DMS 273 treated with DMSO at 0.1 percent for 48 hours (cell line): Measurements from ENCODE around the gene COL16A1.

Source experiments
- DNase-seq: peaks from one replicate; lab custom pipeline; 2025; lab: John Stamatoyannopoulos, UW

Gene COL16A1

GRCh38 chr1:31703431-31704270 lies at the start of gene COL16A1:
COL16A1 (minus strand) TSS chr1:31704017; CDS start chr1:31702193, 1,824 bp downstream.
- DNase-seq: no peak

- DNase-seq: no peak
These were observed 49.2 kb upstream of the COL16A1 start for GRCh38 chr1:31752952-31753475.

DNA sequence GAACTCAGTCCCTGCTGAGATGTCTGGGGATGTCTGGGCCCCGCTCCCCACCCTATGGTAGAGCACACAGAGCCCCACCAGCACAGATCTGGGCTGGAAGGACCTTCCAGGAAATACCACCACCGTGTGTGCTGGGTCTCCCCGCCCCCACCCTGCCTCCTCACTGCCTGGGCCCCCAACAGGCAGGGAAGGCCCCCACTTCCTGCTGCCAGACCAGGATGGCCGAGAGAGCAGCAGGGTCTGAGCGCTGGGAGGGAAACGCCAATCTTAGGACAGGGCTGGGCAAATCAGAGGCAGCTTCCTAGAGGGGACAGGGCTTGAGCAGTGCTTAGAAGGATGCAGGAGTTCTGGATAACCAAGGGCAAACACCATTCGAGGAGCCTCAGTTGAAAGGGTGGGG lies 48.4 kb upstream of the COL16A1 start:
- no peak for DNase-seq

GRCh38 chr1:31751822-31752241 lies 48.0 kb upstream of the COL16A1 start:
- DNase-seq: no peak

DNA sequence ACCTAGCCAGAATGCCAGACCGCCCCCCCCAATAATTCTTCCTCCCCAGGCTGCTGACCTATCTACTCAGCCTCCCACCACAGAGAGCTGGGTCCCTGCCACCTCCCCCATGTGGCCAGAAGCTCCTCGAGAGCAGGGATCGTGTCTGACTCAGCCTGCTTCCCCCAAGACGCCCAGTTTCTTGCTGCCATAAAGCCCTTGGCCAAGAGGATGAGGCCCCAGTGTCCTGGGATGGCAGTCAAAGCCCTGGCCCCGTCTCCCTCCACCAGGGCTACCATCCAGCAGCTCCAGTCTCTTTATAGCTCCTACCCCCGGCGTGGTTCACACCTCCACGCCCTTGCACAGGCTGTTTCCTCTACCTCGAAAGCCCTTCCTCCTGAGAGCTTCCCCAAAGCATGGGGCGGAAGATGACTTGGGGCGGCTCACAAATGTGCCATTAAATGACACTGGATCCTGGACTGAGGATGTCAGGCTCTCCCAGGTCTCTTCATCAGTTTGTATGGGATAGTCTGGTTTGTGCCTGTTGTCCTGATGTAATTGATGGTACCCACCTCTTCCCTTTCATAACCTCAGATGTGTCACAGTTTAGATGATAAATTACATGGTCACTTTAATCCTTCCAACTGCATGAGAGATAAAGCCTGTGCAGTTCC lies 47.2 kb upstream of the COL16A1 start:
- DNase-seq: no peak

GRCh38 chr1:31749785-31750735 lies 46.2 kb upstream of the COL16A1 start:
- no peak for DNase-seq

GRCh38 chr1:31748365-31748764 lies 44.5 kb upstream of the COL16A1 start:
- no peak for DNase-seq

GRCh38 chr1:31747304-31747703 lies 43.5 kb upstream of the COL16A1 start:
- no peak for DNase-seq

- DNase-seq: no peak
These were observed 42.9 kb upstream of the COL16A1 start for GRCh38 chr1:31746687-31747086.

GRCh38 chr1:31745946-31746670 lies 42.3 kb upstream of the COL16A1 start:
- DNase-seq: no peak

DNA sequence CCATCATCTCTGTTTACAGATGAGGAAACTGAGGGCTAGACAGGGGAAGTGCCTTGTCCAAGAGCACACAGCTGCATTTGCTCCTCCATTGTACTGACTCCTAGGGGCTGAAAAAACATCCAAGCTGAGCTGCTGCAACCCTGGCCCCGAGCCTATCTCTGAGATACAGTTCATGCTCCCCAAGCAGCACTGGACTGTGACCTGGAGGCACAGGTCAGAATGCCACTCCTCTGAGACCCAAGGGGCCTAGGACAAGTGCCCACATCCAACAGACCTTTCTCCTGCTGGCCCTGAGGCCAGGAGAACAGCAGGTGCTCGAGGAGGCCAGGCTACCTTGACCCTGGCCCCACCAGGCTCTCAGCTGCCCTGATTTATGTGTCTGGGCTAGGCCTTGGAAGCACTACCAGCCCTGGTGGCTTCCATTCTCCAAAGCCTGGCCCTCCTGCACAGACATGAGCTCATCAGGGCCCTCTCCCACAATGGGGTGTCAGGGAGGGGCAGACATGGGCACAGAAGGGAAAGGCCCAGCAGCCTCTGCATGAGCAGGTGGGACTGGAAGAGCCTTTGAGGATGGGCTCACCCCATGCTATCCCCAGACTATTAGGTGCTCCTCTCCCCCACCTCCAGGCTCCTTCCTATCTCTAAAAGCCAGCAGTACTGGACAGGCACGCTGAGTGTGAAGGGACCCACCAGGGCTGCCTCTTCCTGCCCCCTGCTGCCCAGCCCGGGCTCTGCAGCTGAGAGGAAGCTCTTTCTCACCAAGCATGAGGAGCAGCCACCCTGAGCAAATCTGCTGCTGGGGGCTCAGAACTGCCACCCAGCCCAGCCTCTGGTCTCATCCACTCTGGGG lies 41.5 kb upstream of the COL16A1 start:
- no peak for DNase-seq

- DNase-seq: no peak
These were observed 40.5 kb upstream of the COL16A1 start for GRCh38 chr1:31744165-31744888.

GRCh38 chr1:31742462-31743212 lies 38.8 kb upstream of the COL16A1 start:
- DNase-seq: no peak

GRCh38 chr1:31739346-31739745 lies 35.5 kb upstream of the COL16A1 start:
- DNase-seq: no peak

GRCh38 chr1:31736675-31737074 lies 32.9 kb upstream of the COL16A1 start:
- DNase-seq: no peak

DNA sequence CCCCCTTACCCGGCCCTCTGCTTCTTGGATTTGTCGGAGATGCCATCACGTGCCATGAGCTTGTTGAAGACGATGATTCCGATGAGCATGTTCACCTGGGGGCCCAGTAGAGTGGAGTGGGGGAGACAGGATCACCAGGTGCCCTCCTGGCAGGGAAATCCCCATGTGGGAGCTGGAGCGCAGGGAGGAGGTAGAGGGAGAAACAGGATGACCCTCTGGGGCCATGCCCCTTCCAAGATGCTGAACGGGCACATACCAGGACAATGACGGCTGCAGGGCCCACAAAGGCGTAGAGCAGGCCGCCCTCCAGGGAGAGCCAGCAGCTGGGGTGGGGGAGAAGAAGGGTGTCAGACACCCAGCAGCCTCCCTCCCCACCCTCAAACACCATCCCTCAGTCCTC lies 31.8 kb upstream of the COL16A1 start:
- DNase-seq: no peak

DNA sequence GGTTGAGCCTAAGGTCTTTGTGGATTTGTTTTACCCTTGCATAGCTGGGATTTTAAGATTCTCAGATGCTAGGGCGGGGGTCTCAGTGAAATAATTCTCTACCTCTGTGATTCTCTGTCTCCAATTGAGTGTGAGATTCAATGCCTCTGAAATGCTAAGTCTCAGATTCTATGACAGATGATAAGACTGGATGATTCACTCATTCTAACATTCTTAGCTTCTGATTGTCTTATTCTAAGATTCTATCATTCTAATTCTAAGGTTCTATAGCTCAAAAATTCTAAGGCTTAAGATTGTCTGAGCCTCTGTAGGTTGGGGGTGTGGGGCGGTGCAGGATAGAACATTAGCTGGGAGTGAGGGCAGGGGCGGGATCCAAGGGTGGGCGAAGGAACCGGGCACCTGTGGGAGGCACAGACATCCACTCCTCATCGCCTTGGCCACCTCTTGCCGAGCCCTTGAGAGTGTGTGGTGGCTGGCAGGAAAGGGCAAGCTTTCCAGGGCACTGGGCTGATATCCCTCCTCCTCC lies 30.8 kb upstream of the COL16A1 start:
- DNase-seq: no peak

DNA sequence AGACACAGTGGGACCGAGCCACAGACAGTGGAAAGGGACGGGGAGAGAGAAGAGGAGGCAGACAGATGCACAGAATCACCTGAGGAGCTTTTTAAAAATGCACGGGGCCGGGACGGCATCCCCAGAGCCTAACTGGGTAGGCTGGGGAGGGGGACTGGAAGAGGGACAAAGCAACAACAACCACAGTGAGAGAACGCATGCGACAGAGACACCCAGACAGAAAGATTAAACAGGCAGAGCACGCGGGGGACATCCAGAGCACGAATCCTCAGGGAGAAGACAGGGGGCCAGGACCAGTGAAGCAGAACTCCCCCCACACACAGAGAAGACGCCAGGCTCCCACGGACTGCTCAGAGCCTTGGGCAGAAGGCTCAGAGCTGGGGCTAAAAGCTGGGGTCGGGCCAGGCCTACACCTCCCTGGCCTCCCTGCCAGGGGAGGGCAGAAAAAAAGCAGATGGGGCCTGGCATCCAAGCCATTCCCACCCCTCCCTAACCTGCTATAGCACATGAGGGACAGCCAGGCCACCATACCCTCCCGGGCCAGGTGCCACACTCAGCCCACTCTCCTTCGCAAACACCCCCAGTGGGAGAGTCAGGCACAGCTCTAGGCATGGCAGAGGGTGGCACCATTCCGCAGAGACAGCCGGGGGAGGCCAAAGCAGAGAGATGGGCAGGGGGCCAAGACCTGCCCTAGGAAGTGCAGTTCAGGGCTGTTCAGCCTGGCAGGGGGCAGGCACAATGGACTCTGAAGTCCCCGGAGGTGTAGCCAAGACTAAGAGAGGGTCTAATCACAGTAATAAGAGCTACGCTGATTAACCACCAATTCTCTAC lies 29.8 kb upstream of the COL16A1 start:
- peak; percentile 30 for DNase-seq
